ENCODE results near the gene HTR4. TPM values are rescaled to one million over a fixed set of nuclear protein-coding genes. Genes with fewer than 3 reads are reported as not detected.

The HTR4 gene
- polyA plus RNA-seq, 1 experiment, result not detected

DNA sequence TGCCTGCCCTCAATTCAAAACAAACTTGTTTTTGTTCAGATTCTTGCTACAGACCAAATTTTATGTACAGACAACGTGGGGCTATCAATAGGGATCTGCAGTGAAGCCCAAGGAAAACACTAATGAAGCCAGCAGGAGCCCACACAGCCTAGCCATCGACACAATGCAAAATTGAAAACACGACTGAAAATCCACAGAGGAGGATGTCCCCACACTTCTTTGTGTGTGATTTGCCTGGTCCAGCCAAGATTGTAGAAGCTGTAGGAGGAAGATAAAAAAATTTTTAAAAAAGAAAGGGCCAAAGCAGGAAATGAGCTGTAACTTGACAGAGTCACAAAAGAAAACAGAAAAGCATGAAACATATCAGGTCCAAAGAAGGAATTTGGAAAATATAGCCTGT lies 34.8 kb downstream of the HTR4 start:
- TF ChIP-seq, protein P1, sequence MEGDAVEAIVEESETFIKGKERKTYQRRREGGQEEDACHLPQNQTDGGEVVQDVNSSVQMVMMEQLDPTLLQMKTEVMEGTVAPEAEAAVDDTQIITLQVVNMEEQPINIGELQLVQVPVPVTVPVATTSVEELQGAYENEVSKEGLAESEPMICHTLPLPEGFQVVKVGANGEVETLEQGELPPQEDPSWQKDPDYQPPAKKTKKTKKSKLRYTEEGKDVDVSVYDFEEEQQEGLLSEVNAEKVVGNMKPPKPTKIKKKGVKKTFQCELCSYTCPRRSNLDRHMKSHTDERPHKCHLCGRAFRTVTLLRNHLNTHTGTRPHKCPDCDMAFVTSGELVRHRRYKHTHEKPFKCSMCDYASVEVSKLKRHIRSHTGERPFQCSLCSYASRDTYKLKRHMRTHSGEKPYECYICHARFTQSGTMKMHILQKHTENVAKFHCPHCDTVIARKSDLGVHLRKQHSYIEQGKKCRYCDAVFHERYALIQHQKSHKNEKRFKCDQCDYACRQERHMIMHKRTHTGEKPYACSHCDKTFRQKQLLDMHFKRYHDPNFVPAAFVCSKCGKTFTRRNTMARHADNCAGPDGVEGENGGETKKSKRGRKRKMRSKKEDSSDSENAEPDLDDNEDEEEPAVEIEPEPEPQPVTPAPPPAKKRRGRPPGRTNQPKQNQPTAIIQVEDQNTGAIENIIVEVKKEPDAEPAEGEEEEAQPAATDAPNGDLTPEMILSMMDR (IDR thresholded peaks at IDR 0.05; ENCODE audit: low read depth, low read length), result no peak
- ChIA-PET CTCF (no interaction called here), POLR2A (no interaction called here)
- Histone ChIP-seq H3K27me3 (ENCODE audit: control insufficient read depth, insufficient read depth, low read length) (no peaks in the 10 kb centered on the region), H3K27ac (ENCODE audit: low read depth, low read length) (no peak overlapping the region), H3K9me3 (ENCODE audit: control insufficient read depth, insufficient read depth, low read length) (no peaks in the 10 kb centered on the region), H3K4me3 (ENCODE audit: low read depth, low read length) (no peak overlapping the region)
- no peak for DNase-seq (ENCODE audit: low read depth, low spot score)

DNA sequence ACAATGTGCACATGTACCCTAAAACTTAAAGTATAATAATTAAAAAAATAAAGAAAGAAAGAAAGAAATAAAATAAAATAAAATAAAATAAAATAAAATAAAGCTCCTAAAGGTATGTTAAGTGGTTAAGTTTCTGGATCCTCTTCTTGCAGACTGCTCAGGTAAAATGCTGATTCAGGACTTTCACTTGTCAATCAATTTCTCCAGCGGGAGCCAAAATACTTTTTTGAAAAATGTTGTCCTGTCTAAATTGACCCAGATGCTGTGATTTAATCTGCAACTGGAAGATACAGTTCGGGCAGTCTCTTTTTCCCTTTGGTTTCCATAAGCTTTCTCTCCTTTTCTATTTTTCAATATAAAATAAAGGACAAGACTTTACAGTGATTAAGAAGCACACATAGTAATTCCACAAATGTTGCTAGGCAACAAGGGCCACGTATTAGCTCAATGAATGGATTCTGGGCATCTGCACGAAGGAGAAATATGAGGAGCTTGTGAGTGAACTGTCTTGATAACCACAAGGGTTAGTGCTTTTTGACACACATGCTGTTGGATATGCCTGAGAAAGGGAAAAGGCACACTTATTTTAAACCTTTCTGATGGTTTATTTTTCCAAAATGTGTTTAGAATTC lies 38.6 kb downstream of the HTR4 start:
- no peak overlapping the region for H3K4me3 ChIP-seq (ENCODE audit: low read depth, low read length)
- H3K27me3 ChIP-seq (ENCODE audit: control insufficient read depth, insufficient read depth, low read length), result no peaks in the 10 kb centered on the region
- TF ChIP-seq, protein P1 (IDR thresholded peaks at IDR 0.05; ENCODE audit: low read depth, low read length), result no peak
- no peak overlapping the region for H3K27ac ChIP-seq (ENCODE audit: low read depth, low read length)
- no peak for DNase-seq (ENCODE audit: low read depth, low spot score)
- H3K9me3 ChIP-seq (ENCODE audit: control insufficient read depth, insufficient read depth, low read length), result no peaks in the 10 kb centered on the region
- POLR2A ChIA-PET, result no interaction called here
- CTCF ChIA-PET, result no interaction called here

GRCh38 chr5:148607406-148607805 lies 46.9 kb downstream of the HTR4 start:
- TF ChIP-seq, protein P1 (IDR thresholded peaks at IDR 0.05; ENCODE audit: low read depth, low read length), result no peak
- no peaks in the 10 kb centered on the region for H3K9me3 ChIP-seq (ENCODE audit: control insufficient read depth, insufficient read depth, low read length)
- no peaks in the 10 kb centered on the region for H3K27me3 ChIP-seq (ENCODE audit: control insufficient read depth, insufficient read depth, low read length)
- ChIA-PET CTCF (no interaction called here), POLR2A (no interaction called here)
- no peak for DNase-seq (ENCODE audit: low read depth, low spot score)
- no peak overlapping the region for H3K4me3 ChIP-seq (ENCODE audit: low read depth, low read length)
- no peak overlapping the region for H3K27ac ChIP-seq (ENCODE audit: low read depth, low read length)

DNA sequence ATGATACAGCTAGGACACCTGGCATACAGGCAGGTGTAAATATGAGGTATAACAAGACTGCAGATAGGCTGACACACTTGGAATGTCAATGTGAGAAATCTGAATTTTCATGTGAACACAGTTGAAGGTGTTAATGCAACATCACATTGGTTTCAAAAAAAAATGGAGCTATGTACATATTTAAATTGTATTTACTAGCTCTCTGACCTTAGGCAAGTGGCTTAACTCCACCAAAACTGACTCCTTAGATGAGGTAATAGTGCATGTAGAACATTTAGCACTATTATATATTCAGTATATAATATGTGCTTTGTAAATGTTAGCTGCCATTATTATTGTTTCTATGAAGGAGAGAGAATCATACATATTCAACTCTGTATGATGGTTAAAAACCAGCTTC lies 48.0 kb downstream of the HTR4 start:
- TF ChIP-seq, protein P1 (IDR thresholded peaks at IDR 0.05; ENCODE audit: low read depth, low read length), result no peak
- ChIA-PET POLR2A (no interaction called here), CTCF (interaction anchor here (0.8 kb wide), 1 partner anchor 125 kb away, joined by 3 read pairs; no protein-coding TSS in a partner anchor)

DNA sequence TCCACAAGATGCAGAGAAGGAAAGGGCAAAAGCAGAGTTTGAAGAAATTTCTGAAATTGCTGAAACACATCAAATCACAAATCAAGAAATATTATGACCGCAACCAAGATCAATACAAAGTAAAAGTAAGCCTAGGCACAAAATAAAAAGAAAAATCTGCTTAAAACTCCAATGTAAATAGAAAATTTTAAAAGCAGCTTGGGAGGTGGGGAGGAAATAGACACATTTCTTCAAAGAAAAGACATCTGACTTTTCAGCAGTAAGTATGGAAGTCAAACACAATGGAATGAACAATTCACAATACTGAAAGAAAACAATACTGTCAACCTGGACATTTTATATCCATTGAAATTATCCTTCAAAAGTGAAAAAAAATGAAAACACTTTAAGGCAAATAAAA lies 55.1 kb downstream of the HTR4 start:
- POLR2A ChIA-PET, result no interaction called here
- no peaks in the 10 kb centered on the region for H3K27me3 ChIP-seq (ENCODE audit: control insufficient read depth, insufficient read depth, low read length)
- DNase-seq (ENCODE audit: low read depth, low spot score), result no peak
- no peak overlapping the region for H3K27ac ChIP-seq (ENCODE audit: low read depth, low read length)
- no peaks in the 10 kb centered on the region for H3K9me3 ChIP-seq (ENCODE audit: control insufficient read depth, insufficient read depth, low read length)
- H3K4me3 ChIP-seq (ENCODE audit: low read depth, low read length), result no peak overlapping the region
- CTCF ChIA-PET, result no interaction called here
- TF ChIP-seq, protein P1 (IDR thresholded peaks at IDR 0.05; ENCODE audit: low read depth, low read length), result no peak

More for the DNA sequence above, 48.0 kb downstream of the HTR4 start:
- Histone ChIP-seq H3K27me3 (ENCODE audit: control insufficient read depth, insufficient read depth, low read length) (no peaks in the 10 kb centered on the region), H3K9me3 (ENCODE audit: control insufficient read depth, insufficient read depth, low read length) (no peaks in the 10 kb centered on the region), H3K4me3 (ENCODE audit: low read depth, low read length) (no peak overlapping the region), H3K27ac (ENCODE audit: low read depth, low read length) (no peak overlapping the region)
- DNase-seq (ENCODE audit: low read depth, low spot score), result no peak
